HepG2 (cell line): ENCODE results near the gene ZNF79. TPM values are rescaled to one million over a fixed set of nuclear protein-coding genes. Genes with fewer than 3 reads are reported as not detected.

Source experiments
- CC2D1A ChIP-seq: sonication (generic); formaldehyde crosslinking; IDR thresholded peaks from 2 replicates; pipeline ENCODE4 v1.8.1; 2023; ENCODE audit warnings: mild to moderate bottlenecking, missing genetic modification reagents
- CHD4 ChIP-seq: fragments of 200-600 bp; sonication (generic); IDR thresholded peaks from 2 replicates; pipeline ENCODE4 v1.7.0; 2017; ENCODE audit warnings: mild to moderate bottlenecking, low read length, borderline replicate concordance
- MBD4 ChIP-seq: IDR thresholded peaks from 2 replicates; pipeline ENCODE4 v1.6.1; 2012; ENCODE audit warnings: low read length, inconsistent platforms, borderline replicate concordance
- SNAI1 ChIP-seq: sonication (generic); formaldehyde crosslinking; IDR thresholded peaks from 2 replicates; pipeline ENCODE4 v1.5.0; 2020; ENCODE audit warnings: mild to moderate bottlenecking, missing genetic modification reagents, borderline replicate concordance
- SRSF4 ChIP-seq: fragments of 200-400 bp; formaldehyde crosslinking; IDR thresholded peaks from one replicate; pipeline ENCODE4 v1.6.1; 2018; ENCODE audit warnings: mild to moderate bottlenecking, low read depth, low read length, moderate library complexity; ENCODE audit not compliant: poor library complexity, severe bottlenecking
- SYNCRIP ChIP-seq: fragments of 200-400 bp; formaldehyde crosslinking; IDR thresholded peaks from 2 replicates; pipeline ENCODE4 v1.6.1; 2018; ENCODE audit warnings: mild to moderate bottlenecking, low read depth, low read length; ENCODE audit not compliant: insufficient read depth
- TCF12 ChIP-seq, 2 experiments: fragments of 450-650 bp in 1 of 2; sonication (generic) in 1 of 2; formaldehyde crosslinking in 1 of 2; IDR thresholded peaks; 2 replicates each; pipeline versions ENCODE4 v1.6.1 to v1.8.0; 2017 to 2022; ENCODE audit warnings: antibody characterized with exemption in 1 of 2, mild to moderate bottlenecking in 1 of 2, missing genetic modification reagents in 1 of 2, moderate library complexity in 1 of 2
- TEAD2 ChIP-seq: sonication (generic); formaldehyde crosslinking; IDR thresholded peaks from 2 replicates; pipeline ENCODE4 v1.9.0; 2021; ENCODE audit warnings: missing genetic modification reagents
- ZNF256 ChIP-seq: sonication (generic); formaldehyde crosslinking; conservative IDR thresholded peaks from 2 replicates; pipeline ENCODE4 v1.4.0; 2020; ENCODE audit warnings: missing genetic modification reagents
- ZNF446 ChIP-seq: sonication (generic); formaldehyde crosslinking; IDR thresholded peaks from 2 replicates; pipeline ENCODE4 v1.5.0; 2020; ENCODE audit warnings: mild to moderate bottlenecking, missing genetic modification reagents
- ZNF510 ChIP-seq: sonication (generic); formaldehyde crosslinking; IDR thresholded peaks from 2 replicates; pipeline ENCODE4 v1.4.0; 2020; ENCODE audit warnings: low read depth, mild to moderate bottlenecking, missing genetic modification reagents
- ZNF552 ChIP-seq: sonication (generic); formaldehyde crosslinking; IDR thresholded peaks from 2 replicates; pipeline ENCODE4 v1.9.0; 2022; ENCODE audit warnings: missing genetic modification reagents, mild to moderate bottlenecking, borderline replicate concordance
- polyA plus RNA-seq, 8 experiments: library from polyadenylated mRNA; depleted of rRNA in 3 of 8; stranded (reverse) in 7 of 8; unstranded in 1 of 8; fragments of >200 nt; fragmentation: Illumina TruSeq in 4 of 8; extraction: Trizol in 4 of 8; gene quantifications; 2 replicates each; pipeline versions ENCODE4 v1.2.1 to v1.2.3, GENCODE V29; 2011 to 2016; ENCODE audit warnings: low read depth in 4 of 8, missing spikeins in 1 of 8, mixed read lengths in 1 of 8; ENCODE audit not compliant: insufficient read depth in 1 of 8
- total RNA-seq, 5 experiments: library from RNA; depleted of rRNA; stranded (reverse); fragments of >200 nt; fragmentation: Illumina TruSeq; extraction: Trizol; gene quantifications; 2 replicates each; pipeline ENCODE4 v1.2.3, GENCODE V29; 2016; ENCODE audit warnings: low read depth in 1 of 5
- TF ChIP-seq, protein P1 (sequence below): sonication (generic); formaldehyde crosslinking; IDR thresholded peaks from 2 replicates; pipeline ENCODE4 v1.8.1; 2022; ENCODE audit warnings: low read depth, mild to moderate bottlenecking, missing genetic modification reagents
- TF ChIP-seq, protein P2 (sequence below): sonication (generic); formaldehyde crosslinking; IDR thresholded peaks from 2 replicates; pipeline ENCODE4 v1.4.0; 2020; ENCODE audit warnings: missing genetic modification reagents, borderline replicate concordance
- TF ChIP-seq, protein P3 (sequence below): IDR thresholded peaks from 2 replicates; pipeline ENCODE4 v1.6.1; 2012; ENCODE audit warnings: inconsistent platforms
- TF ChIP-seq, protein P4 (sequence below): sonication (generic); formaldehyde crosslinking; IDR thresholded peaks from 2 replicates; pipeline ENCODE4 v1.9.0; 2021; ENCODE audit warnings: missing genetic modification reagents, borderline replicate concordance
- TF ChIP-seq, protein P5 (sequence below): sonication (generic); formaldehyde crosslinking; IDR thresholded peaks from 2 replicates; pipeline ENCODE4 v1.9.0; 2022; ENCODE audit warnings: low read depth, missing genetic modification reagents

Gene ZNF79
- total and polyA plus RNA-seq, 2 of the 13 experiments (the other 11 are each of a cell fraction or from before 2014, with no cell fraction given), result 3.7 to 8.1 TPM

DNA sequence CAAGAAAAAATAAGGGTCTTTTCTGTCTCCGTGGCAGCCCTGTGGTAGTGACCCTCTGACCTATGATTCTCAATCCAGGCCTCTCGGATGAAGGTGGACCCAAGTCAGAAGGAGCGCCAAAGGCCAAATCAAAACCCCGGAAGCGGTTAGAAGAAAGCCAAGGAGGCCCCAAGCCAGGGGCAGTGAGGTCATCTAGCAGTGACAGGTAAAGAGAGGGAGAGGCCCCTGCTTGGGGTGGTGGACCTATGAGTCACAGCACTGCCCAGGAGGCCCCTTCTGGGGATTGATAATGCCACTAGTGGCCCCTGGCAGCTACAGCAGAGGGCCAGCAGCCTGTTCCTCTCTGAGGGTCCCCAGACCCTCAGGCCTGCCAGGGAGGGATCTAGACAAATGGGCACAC lies 33.6 kb upstream of the ZNF79 start (continued):
- no peak for TF ChIP-seq ZNF446 (CRISPR knock-in tag)
- TF ChIP-seq SRSF4, result no peak
- no peak for TF ChIP-seq CHD4
- no peak for TF ChIP-seq ZNF256
- no peak for TF ChIP-seq TCF12 (IDR thresholded peaks at IDR 0.05)
- peak; percentile 87 for TF ChIP-seq TCF12 (CRISPR knock-in tag; IDR thresholded peaks at IDR 0.05)
- TF ChIP-seq ZNF510, result no peak
- TF ChIP-seq SNAI1, result no peak; the same call in none of the 2 replicates
- no peak for TF ChIP-seq TEAD2 (CRISPR knock-in tag)
- TF ChIP-seq, protein P1, sequence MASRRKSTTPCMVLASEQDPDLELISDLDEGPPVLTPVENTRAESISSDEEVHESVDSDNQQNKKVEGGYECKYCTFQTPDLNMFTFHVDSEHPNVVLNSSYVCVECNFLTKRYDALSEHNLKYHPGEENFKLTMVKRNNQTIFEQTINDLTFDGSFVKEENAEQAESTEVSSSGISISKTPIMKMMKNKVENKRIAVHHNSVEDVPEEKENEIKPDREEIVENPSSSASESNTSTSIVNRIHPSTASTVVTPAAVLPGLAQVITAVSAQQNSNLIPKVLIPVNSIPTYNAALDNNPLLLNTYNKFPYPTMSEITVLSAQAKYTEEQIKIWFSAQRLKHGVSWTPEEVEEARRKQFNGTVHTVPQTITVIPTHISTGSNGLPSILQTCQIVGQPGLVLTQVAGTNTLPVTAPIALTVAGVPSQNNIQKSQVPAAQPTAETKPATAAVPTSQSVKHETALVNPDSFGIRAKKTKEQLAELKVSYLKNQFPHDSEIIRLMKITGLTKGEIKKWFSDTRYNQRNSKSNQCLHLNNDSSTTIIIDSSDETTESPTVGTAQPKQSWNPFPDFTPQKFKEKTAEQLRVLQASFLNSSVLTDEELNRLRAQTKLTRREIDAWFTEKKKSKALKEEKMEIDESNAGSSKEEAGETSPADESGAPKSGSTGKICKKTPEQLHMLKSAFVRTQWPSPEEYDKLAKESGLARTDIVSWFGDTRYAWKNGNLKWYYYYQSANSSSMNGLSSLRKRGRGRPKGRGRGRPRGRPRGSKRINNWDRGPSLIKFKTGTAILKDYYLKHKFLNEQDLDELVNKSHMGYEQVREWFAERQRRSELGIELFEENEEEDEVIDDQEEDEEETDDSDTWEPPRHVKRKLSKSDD (CRISPR knock-in tag), result no peak
- TF ChIP-seq CC2D1A (CRISPR knock-in tag), result no peak
- TF ChIP-seq, protein P2, sequence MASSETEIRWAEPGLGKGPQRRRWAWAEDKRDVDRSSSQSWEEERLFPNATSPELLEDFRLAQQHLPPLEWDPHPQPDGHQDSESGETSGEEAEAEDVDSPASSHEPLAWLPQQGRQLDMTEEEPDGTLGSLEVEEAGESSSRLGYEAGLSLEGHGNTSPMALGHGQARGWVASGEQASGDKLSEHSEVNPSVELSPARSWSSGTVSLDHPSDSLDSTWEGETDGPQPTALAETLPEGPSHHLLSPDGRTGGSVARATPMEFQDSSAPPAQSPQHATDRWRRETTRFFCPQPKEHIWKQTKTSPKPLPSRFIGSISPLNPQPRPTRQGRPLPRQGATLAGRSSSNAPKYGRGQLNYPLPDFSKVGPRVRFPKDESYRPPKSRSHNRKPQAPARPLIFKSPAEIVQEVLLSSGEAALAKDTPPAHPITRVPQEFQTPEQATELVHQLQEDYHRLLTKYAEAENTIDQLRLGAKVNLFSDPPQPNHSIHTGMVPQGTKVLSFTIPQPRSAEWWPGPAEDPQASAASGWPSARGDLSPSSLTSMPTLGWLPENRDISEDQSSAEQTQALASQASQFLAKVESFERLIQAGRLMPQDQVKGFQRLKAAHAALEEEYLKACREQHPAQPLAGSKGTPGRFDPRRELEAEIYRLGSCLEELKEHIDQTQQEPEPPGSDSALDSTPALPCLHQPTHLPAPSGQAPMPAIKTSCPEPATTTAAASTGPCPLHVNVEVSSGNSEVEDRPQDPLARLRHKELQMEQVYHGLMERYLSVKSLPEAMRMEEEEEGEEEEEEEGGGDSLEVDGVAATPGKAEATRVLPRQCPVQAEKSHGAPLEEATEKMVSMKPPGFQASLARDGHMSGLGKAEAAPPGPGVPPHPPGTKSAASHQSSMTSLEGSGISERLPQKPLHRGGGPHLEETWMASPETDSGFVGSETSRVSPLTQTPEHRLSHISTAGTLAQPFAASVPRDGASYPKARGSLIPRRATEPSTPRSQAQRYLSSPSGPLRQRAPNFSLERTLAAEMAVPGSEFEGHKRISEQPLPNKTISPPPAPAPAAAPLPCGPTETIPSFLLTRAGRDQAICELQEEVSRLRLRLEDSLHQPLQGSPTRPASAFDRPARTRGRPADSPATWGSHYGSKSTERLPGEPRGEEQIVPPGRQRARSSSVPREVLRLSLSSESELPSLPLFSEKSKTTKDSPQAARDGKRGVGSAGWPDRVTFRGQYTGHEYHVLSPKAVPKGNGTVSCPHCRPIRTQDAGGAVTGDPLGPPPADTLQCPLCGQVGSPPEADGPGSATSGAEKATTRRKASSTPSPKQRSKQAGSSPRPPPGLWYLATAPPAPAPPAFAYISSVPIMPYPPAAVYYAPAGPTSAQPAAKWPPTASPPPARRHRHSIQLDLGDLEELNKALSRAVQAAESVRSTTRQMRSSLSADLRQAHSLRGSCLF (CRISPR knock-in tag), result no peak
- TF ChIP-seq, protein P3, sequence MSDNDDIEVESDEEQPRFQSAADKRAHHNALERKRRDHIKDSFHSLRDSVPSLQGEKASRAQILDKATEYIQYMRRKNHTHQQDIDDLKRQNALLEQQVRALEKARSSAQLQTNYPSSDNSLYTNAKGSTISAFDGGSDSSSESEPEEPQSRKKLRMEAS, result peak; percentile 64; the same call in 1 of the 2 replicates
- TF ChIP-seq MBD4, result no peak
- TF ChIP-seq ZNF552 (CRISPR knock-in tag), result no peak
- TF ChIP-seq, protein P4, sequence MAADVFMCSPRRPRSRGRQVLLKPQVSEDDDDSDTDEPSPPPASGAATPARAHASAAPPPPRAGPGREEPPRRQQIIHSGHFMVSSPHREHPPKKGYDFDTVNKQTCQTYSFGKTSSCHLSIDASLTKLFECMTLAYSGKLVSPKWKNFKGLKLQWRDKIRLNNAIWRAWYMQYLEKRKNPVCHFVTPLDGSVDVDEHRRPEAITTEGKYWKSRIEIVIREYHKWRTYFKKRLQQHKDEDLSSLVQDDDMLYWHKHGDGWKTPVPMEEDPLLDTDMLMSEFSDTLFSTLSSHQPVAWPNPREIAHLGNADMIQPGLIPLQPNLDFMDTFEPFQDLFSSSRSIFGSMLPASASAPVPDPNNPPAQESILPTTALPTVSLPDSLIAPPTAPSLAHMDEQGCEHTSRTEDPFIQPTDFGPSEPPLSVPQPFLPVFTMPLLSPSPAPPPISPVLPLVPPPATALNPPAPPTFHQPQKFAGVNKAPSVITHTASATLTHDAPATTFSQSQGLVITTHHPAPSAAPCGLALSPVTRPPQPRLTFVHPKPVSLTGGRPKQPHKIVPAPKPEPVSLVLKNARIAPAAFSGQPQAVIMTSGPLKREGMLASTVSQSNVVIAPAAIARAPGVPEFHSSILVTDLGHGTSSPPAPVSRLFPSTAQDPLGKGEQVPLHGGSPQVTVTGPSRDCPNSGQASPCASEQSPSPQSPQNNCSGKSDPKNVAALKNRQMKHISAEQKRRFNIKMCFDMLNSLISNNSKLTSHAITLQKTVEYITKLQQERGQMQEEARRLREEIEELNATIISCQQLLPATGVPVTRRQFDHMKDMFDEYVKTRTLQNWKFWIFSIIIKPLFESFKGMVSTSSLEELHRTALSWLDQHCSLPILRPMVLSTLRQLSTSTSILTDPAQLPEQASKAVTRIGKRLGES (CRISPR knock-in tag), result no peak
- TF ChIP-seq, protein P5, sequence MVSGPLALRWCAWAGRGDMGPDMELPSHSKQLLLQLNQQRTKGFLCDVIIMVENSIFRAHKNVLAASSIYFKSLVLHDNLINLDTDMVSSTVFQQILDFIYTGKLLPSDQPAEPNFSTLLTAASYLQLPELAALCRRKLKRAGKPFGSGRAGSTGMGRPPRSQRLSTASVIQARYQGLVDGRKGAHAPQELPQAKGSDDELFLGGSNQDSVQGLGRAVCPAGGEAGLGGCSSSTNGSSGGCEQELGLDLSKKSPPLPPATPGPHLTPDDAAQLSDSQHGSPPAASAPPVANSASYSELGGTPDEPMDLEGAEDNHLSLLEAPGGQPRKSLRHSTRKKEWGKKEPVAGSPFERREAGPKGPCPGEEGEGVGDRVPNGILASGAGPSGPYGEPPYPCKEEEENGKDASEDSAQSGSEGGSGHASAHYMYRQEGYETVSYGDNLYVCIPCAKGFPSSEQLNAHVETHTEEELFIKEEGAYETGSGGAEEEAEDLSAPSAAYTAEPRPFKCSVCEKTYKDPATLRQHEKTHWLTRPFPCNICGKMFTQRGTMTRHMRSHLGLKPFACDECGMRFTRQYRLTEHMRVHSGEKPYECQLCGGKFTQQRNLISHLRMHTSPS (CRISPR knock-in tag), result peak; percentile 83; the same call in 1 of the 2 replicates
- TF ChIP-seq SYNCRIP, result no peak
